ENCODE results near the gene ZBTB16.

The ZBTB16 gene

DNA sequence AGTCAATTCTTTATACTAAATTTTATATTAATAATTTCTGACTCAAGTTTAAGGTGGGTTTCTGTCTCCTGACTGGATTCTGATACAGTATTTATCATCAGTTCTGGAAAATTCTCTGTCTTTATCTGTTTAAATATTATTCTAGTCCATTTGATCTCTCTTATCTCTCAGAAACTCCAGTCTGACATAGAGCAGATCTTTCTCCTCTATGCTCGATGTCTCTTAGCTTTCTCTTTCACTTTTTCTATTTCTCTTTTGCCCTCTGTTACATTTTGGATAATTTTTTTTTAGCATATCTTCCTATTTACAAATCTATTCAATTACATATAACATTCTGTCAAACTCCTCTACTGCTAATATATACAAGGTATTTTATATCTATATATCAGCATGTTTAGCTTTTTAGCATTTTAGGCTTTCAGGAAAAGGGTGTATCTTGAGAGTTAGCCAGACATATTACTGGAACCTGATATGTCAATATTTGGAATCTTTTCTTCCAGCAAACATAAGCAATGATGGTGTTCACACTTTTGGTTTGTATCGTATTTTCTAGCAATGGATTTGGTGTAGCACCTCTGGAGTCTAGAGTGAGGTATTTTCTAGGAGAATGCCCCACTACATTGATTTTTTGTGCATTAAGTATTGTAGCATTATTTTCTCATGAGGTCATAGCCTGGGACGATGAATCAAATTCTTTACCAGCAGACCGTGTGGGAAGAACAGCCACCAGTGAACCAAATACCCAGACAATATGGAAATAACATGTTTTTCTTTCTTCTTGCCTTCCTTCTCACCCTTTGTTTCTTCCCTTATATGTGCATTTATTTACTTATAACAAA is 232.6 kb downstream of the ZBTB16 start:
- in situ Hi-C loops (cut with MboI; ENCODE audit: low sequenced_read_pairs, unreplicated experiment), result no loop called here
- DNase-seq (ENCODE audit: low spot score), result no peak
- TF ChIP-seq, protein P1, sequence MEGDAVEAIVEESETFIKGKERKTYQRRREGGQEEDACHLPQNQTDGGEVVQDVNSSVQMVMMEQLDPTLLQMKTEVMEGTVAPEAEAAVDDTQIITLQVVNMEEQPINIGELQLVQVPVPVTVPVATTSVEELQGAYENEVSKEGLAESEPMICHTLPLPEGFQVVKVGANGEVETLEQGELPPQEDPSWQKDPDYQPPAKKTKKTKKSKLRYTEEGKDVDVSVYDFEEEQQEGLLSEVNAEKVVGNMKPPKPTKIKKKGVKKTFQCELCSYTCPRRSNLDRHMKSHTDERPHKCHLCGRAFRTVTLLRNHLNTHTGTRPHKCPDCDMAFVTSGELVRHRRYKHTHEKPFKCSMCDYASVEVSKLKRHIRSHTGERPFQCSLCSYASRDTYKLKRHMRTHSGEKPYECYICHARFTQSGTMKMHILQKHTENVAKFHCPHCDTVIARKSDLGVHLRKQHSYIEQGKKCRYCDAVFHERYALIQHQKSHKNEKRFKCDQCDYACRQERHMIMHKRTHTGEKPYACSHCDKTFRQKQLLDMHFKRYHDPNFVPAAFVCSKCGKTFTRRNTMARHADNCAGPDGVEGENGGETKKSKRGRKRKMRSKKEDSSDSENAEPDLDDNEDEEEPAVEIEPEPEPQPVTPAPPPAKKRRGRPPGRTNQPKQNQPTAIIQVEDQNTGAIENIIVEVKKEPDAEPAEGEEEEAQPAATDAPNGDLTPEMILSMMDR (IDR thresholded peaks at IDR 0.05; ENCODE audit: borderline replicate concordance, control extremely low read depth, extremely low read depth, insufficient read depth, missing control alignments), result no peak

DNA sequence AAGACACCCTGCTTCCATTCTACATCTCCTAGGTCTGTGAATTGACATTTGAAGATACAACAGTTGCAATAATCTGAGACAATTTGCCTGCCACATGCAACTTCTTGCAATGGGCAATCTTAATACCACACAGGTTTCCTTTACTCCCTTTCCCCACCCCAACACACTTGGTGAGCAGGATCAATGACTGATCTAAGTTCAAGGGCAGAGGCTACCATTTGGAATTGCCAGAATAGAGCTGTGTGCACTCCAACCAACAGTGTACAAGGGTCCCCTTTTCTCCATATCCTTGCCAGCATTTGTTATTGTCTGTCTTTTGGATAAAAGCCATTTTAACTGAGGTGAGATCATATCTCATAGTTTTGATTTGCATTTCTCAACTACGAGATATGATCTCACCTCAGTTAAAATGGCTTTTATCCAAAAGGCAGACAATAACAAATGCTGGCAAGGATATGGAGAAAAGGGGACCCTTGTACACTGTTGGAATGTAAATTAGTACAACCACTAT is 233.7 kb downstream of the ZBTB16 start:
- in situ Hi-C loops (cut with MboI; ENCODE audit: low sequenced_read_pairs, unreplicated experiment), result no loop called here
- no peak for DNase-seq (ENCODE audit: low spot score)
- TF ChIP-seq, protein P1 (IDR thresholded peaks at IDR 0.05; ENCODE audit: borderline replicate concordance, control extremely low read depth, extremely low read depth, insufficient read depth, missing control alignments), result no peak

DNA sequence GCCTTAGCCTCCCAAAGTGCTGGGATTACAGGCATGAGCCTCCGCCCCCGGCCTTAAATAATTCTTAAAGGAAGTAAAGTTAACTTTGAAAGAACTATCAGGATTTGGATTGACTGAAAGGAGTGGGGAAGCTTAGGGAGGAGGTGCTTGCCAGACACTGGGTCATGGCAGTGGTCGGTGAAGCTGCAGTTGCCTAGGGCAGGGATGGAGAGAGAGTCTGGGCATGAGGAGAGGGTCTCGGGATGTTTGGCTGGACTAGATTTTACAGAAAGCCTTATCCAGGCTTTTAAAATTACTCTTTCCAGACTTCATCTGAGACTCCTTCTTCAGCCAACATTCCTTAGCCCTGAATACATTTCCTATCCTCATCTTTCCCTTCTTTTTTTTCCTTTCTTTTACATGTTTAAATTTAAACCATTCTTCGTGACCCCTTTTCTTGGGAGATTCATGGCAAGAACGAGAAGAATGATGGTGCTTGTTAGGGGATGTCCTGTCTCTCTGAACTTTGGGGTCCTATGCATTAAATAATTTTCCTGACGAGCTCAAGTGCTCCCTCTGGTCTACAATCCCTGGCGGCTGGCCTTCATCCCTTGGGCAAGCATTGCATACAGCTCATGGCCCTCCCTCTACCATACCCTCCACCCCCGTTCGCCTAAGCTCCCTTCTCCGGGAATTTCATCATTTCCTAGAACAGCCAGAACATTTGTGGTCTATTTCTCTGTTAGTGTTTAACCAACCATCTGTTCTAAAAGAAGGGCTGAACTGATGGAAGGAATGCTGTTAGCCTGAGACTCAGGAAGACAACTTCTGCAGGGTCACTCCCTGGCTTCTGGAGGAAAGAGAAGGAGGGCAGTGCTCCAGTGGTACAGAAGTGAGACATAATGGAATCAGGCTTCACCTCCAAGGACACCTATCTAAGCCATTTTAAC is 236.4 kb downstream of the ZBTB16 start, which contains the start of gene NNMT:
TSS of gene NNMT (plus strand) at position 724 of the 929 bp plus-strand sequence. CDS start at position 882, 158 bp downstream.
- in situ Hi-C loops (cut with MboI; ENCODE audit: low sequenced_read_pairs, unreplicated experiment), result no loop called here
- TF ChIP-seq, protein P1 (IDR thresholded peaks at IDR 0.05; ENCODE audit: borderline replicate concordance, control extremely low read depth, extremely low read depth, insufficient read depth, missing control alignments), result no peak

DNA sequence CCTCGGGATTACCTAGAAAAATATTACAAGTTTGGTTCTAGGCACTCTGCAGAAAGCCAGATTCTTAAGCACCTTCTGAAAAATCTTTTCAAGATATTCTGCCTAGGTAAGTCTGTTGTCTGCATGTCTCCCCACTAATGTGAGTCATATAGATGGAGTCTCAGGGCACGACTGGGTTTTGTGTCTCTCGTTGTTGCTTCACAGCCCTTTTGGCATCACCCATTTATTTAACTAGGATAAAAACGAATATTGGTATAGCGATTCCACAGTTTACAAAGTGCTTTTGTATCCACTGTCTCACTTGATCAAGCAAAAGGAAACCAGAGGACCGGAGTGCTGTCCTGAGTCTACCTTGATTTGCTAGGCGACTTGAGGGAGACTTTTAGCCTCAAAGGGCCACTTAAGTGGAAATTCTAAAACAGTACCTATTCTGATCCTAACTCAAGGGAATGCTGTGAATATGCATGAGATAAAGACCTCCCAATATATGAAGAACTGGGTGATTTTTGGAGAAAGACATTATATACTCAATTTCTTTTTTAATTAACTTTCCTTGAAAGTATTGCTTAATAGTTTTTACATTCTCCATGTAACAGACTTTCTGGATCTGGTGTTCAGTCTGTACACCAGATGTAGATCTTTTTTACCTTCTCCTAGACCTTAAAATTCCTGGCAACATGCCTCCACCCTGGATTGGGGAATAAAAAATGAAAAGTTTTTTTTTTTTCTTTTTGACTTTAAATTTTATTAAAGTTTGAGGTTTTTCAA is 237.3 kb downstream of the ZBTB16 start:
- TF ChIP-seq, protein P1 (IDR thresholded peaks at IDR 0.05; ENCODE audit: borderline replicate concordance, control extremely low read depth, extremely low read depth, insufficient read depth, missing control alignments), result no peak
- DNase-seq (ENCODE audit: low spot score), result no peak
- in situ Hi-C loops (cut with MboI; ENCODE audit: low sequenced_read_pairs, unreplicated experiment), result no loop called here

More for the DNA sequence above, 236.4 kb downstream of the ZBTB16 start, which contains the start of gene NNMT:
- DNase-seq (ENCODE audit: low spot score), result no peak

DNA sequence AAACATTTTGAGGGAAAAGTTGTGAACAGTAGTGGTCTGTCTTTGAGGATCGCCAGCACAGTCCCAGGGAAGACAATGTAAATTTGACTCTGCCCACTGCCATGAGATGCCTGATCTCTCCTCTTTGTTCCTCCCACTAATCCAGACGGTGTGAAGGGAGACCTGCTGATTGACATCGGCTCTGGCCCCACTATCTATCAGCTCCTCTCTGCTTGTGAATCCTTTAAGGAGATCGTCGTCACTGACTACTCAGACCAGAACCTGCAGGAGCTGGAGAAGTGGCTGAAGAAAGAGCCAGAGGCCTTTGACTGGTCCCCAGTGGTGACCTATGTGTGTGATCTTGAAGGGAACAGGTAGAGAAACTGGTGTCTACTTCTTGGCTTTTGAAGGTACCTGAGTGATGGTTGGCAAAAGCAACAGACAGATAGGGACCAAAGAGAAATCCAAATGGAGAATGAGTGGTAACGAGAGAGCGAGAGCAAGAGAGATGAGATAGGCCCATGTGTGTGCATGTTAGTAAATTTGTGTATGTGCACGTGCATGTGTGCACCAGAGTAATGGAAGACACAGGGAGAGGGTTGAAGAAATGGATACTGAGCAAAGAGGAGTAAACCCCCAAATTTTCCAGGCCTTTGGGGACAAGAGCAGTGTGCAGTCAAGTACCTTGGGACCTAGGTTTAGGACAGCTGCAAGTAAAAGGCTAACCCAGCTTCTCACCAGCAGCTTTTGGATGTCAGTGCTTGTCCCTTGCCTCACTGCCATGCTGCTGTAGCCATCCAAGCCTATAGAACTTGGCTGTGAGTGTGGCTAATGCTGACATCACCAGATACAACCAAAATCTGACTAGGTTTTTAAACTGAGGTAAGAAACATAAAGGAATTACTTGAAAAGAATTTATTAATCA is 238.5 kb downstream of the ZBTB16 start:
- DNase-seq (ENCODE audit: low spot score), result no peak
- in situ Hi-C loops (cut with MboI; ENCODE audit: low sequenced_read_pairs, unreplicated experiment), result no loop called here

More for the DNA sequence above, 238.5 kb downstream of the ZBTB16 start:
- TF ChIP-seq, protein P1 (IDR thresholded peaks at IDR 0.05; ENCODE audit: borderline replicate concordance, control extremely low read depth, extremely low read depth, insufficient read depth, missing control alignments), result no peak

Data from GM13976 (cell line).